Astrocyte (in vitro differentiated cells and primary cell): ENCODE data around the gene S100B. TPM values are rescaled to one million over a fixed set of nuclear protein-coding genes. Genes with fewer than 3 reads are reported as not detected.
A peak's percentile ranks its signal among the peaks of the same experiment; 100 is the strongest.

Experiments
- DNase-seq: peaks from one replicate; pipeline ENCODE4 v3.0.0-alpha.2; 2010; ENCODE audit warnings: low read depth
- FAIRE-seq: peaks from 2 replicates; lab custom pipeline; 2011; peaks lifted over from hg19 to GRCh38; lab: Jason Lieb, UNC
- H2AFZ ChIP-seq: 2 replicates; pipeline ENCODE4 v1.6.0; 2012; ENCODE audit warnings: low read depth, low read length, inconsistent platforms
- H3K27ac ChIP-seq: 2 replicates; pipeline ENCODE4 v1.5.1; 2011; ENCODE audit warnings: low read depth, low read length, inconsistent platforms
- H3K27me3 ChIP-seq: 2 replicates; pipeline ENCODE4 v1.6.0; 2011; ENCODE audit warnings: low read length, inconsistent platforms; ENCODE audit not compliant: insufficient read depth
- H3K36me3 ChIP-seq: 2 replicates; pipeline ENCODE4 v1.5.1; 2011; ENCODE audit warnings: low read length, inconsistent platforms; ENCODE audit not compliant: insufficient read depth
- H3K4me1 ChIP-seq: 2 replicates; pipeline ENCODE4 v1.5.1; 2011; ENCODE audit warnings: low read length, inconsistent platforms; ENCODE audit not compliant: insufficient read depth
- H3K4me2 ChIP-seq: 2 replicates; pipeline ENCODE4 v1.6.0; 2012; ENCODE audit warnings: low read length, inconsistent platforms
- H3K4me3 ChIP-seq: 2 replicates; pipeline ENCODE4 v1.5.1; 2011; ENCODE audit warnings: low read depth, mild to moderate bottlenecking, low read length, inconsistent platforms; ENCODE audit not compliant: insufficient read depth
- H3K79me2 ChIP-seq: 2 replicates; pipeline ENCODE4 v1.6.0; 2012; ENCODE audit warnings: mild to moderate bottlenecking, low read length, inconsistent platforms; ENCODE audit not compliant: insufficient read depth
- H3K9ac ChIP-seq: 2 replicates; pipeline ENCODE4 v1.6.0; 2012; ENCODE audit warnings: mild to moderate bottlenecking, low read length, inconsistent platforms
- H3K9me3 ChIP-seq: 2 replicates; pipeline ENCODE4 v1.5.1; 2012; ENCODE audit warnings: low read depth, mild to moderate bottlenecking, low read length, inconsistent platforms; ENCODE audit not compliant: insufficient read depth
- H4K20me1 ChIP-seq: 2 replicates; pipeline ENCODE4 v1.6.0; 2012; ENCODE audit warnings: low read length, inconsistent platforms; ENCODE audit not compliant: insufficient read depth
- H3K27ac Mint-ChIP-seq: one replicate; pipeline ENCODE4 v1.8.0; 2021; ENCODE audit warnings: mild to moderate bottlenecking, mixed read lengths; ENCODE audit not compliant: unreplicated experiment
- H3K27me3 Mint-ChIP-seq: one replicate; pipeline ENCODE4 v1.8.0; 2021; ENCODE audit warnings: low read depth, mixed read lengths; ENCODE audit not compliant: unreplicated experiment
- H3K36me3 Mint-ChIP-seq: one replicate; pipeline ENCODE4 v1.8.0; 2021; ENCODE audit warnings: low read depth, mixed read lengths; ENCODE audit not compliant: unreplicated experiment
- H3K4me1 Mint-ChIP-seq: one replicate; pipeline ENCODE4 v1.8.0; 2021; ENCODE audit warnings: low read depth, mixed read lengths; ENCODE audit not compliant: unreplicated experiment
- H3K4me3 Mint-ChIP-seq: one replicate; pipeline ENCODE4 v1.8.0; 2021; ENCODE audit warnings: mild to moderate bottlenecking, moderate library complexity, mixed read lengths; ENCODE audit not compliant: unreplicated experiment
- H3K9me3 Mint-ChIP-seq: one replicate; pipeline ENCODE4 v1.8.0; 2021; ENCODE audit warnings: mild to moderate bottlenecking, mixed read lengths; ENCODE audit not compliant: unreplicated experiment
- CTCF ChIP-seq: IDR thresholded peaks from 2 replicates; pipeline ENCODE4 v1.5.1; 2011; ENCODE audit warnings: low read depth, mild to moderate bottlenecking, inconsistent platforms, low read length, moderate library complexity; ENCODE audit not compliant: insufficient read depth
- EZH2 ChIP-seq: IDR thresholded peaks from 2 replicates; pipeline ENCODE4 v1.6.1; 2012; ENCODE audit warnings: mild to moderate bottlenecking, low read length, inconsistent platforms; ENCODE audit not compliant: insufficient read depth
- total RNA-seq: library from RNA; stranded (reverse); gene quantifications from 2 replicates; pipeline ENCODE4 v1.2.1, GENCODE V29; 2021

S100B gene
- total RNA-seq, 1 donor from 2014 or later = 2.0 TPM

DNA sequence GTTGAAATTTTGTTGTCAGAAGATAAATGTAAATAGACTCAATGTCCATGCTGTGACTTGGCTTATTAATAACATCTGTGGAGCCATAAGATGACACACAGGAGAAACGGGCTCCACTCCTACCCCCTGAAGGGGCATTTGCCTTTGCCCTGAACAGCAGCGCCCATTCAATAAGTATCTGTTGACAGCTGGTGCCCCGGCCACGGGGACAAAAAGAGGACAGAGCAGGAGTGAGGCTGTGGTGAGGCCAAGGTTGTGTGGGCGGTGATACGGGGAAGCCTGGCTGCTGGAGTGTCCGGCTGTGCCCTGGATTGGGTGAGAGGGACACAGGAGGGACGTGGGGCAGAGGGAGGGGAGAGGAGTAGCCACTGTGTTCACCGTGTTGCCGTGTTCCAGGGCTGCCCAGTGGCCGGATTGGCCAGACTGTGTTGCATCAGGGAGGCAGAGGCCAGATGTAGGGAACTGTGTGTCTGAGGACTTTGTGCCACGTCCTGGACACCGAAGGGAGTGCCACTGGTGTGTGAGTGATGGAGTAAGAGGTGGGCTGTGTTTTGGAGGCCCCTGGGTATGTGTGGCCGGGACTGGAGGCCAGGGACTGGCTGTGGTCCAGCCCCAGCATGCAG lies 45.7 kb upstream of the S100B start:
- no peak overlapping the region for H3K4me3 Mint-ChIP-seq
- peaks cover 74% of the 10 kb centered on the region for H3K36me3 ChIP-seq
- no peaks in the 10 kb centered on the region for H3K4me1 ChIP-seq
- peak overlapping the region; percentile 47 for H3K27ac Mint-ChIP-seq
- H3K9me3 Mint-ChIP-seq = peaks cover 10% of the 10 kb centered on the region
- H4K20me1 ChIP-seq = peaks cover 74% of the 10 kb centered on the region
- H3K9ac ChIP-seq = no peak overlapping the region
- DNase-seq (no peak), FAIRE-seq (no peak)
- H3K79me2 ChIP-seq = peaks cover 60% of the 10 kb centered on the region
- no peaks in the 10 kb centered on the region for H3K27me3 ChIP-seq
- no peaks in the 10 kb centered on the region for H3K9me3 ChIP-seq
- no peaks in the 10 kb centered on the region for H3K4me1 Mint-ChIP-seq
- no peak overlapping the region for H3K27ac ChIP-seq
- no peaks in the 10 kb centered on the region for H3K27me3 Mint-ChIP-seq
- TF ChIP-seq CTCF (no peak), EZH2 (no peak)
- H3K4me3 ChIP-seq = no peak overlapping the region
- no peak overlapping the region for H2AFZ ChIP-seq
- H3K4me2 ChIP-seq = no peak overlapping the region
- H3K36me3 Mint-ChIP-seq = peaks cover 75% of the 10 kb centered on the region

DNA sequence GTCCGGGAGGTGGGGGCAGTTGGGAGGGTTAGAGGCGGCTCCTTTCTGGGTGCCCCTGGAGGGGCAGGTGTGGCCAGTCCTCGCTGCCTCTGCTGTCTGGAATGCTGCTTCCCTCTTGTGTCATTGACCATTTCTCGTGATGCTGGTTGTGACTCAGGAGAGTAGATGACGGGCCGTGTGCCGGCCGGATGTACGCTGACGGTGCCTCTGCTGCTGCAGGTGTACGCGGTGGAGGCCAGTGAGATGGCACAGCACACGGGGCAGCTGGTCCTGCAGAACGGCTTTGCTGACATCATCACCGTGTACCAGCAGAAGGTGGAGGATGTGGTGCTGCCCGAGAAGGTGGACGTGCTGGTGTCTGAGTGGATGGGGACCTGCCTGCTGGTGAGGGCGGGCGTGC lies 44.5 kb upstream of the S100B start:
- FAIRE-seq (no peak), DNase-seq (no peak)
- Histone ChIP-seq H3K36me3 (peaks cover 74% of the 10 kb centered on the region), H3K79me2 (peaks cover 64% of the 10 kb centered on the region), H4K20me1 (peaks cover 75% of the 10 kb centered on the region), H2AFZ (no peak overlapping the region), H3K9ac (no peak overlapping the region), H3K4me1 (no peaks in the 10 kb centered on the region), H3K4me3 (no peak overlapping the region), H3K27me3 (no peaks in the 10 kb centered on the region), H3K27ac (no peak overlapping the region), H3K9me3 (no peaks in the 10 kb centered on the region), H3K4me2 (no peak overlapping the region)
- H3K4me1 Mint-ChIP-seq = no peaks in the 10 kb centered on the region
- no peak overlapping the region for H3K4me3 Mint-ChIP-seq
- H3K9me3 Mint-ChIP-seq = peaks cover 2% of the 10 kb centered on the region
- peaks cover 67% of the 10 kb centered on the region for H3K36me3 Mint-ChIP-seq
- no peak for TF ChIP-seq EZH2
- no peak for TF ChIP-seq CTCF
- H3K27me3 Mint-ChIP-seq = no peaks in the 10 kb centered on the region
- H3K27ac Mint-ChIP-seq = no peak overlapping the region

- Histone ChIP-seq H3K9ac (no peak overlapping the region), H3K4me1 (no peaks in the 10 kb centered on the region), H3K4me2 (no peak overlapping the region), H3K4me3 (no peak overlapping the region), H3K36me3 (peaks cover 74% of the 10 kb centered on the region), H3K9me3 (no peaks in the 10 kb centered on the region), H3K79me2 (peaks cover 64% of the 10 kb centered on the region), H2AFZ (no peak overlapping the region), H3K27ac (no peak overlapping the region), H3K27me3 (no peaks in the 10 kb centered on the region), H4K20me1 (peaks cover 78% of the 10 kb centered on the region)
- H3K4me3 Mint-ChIP-seq = no peak overlapping the region
- DNase-seq (no peak), FAIRE-seq (no peak)
- peaks cover 61% of the 10 kb centered on the region for H3K36me3 Mint-ChIP-seq
- H3K27me3 Mint-ChIP-seq = no peaks in the 10 kb centered on the region
- TF ChIP-seq EZH2 (no peak), CTCF (no peak)
- no peaks in the 10 kb centered on the region for H3K9me3 Mint-ChIP-seq
- H3K27ac Mint-ChIP-seq = no peak overlapping the region
- H3K4me1 Mint-ChIP-seq = no peaks in the 10 kb centered on the region
Observed at GRCh38 chr21:46648539-46648938, 43.7 kb upstream of the S100B start.
